Measurements from ENCODE around the gene HOXC10.

DNA sequence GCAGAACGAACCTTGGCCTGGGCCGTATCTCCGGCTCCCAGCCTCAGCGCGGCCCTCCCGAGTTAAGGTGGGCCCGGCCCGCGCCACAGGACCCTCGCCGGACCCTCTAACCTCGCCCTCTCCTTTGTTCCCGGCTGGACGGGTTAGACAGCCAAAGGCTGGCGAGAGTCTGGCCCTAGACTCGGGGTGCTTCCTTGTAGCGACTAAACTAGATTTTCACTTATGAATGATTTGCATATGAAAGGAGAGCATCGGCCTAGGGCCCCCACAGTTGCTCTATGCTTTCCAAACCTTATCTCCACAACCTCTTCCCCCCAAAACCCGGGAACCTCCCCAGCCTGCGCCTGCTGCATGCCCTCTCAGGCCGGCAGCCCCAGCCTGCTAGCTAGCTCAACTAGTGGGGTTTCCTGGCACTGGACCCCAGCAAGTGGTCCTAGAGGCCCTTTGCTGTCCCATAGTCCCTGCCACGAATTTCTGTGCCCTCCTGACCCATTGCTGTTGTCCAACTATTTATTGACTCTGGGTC lies 49.9 kb downstream of the HOXC10 start:
- TF ChIP-seq, protein P1, sequence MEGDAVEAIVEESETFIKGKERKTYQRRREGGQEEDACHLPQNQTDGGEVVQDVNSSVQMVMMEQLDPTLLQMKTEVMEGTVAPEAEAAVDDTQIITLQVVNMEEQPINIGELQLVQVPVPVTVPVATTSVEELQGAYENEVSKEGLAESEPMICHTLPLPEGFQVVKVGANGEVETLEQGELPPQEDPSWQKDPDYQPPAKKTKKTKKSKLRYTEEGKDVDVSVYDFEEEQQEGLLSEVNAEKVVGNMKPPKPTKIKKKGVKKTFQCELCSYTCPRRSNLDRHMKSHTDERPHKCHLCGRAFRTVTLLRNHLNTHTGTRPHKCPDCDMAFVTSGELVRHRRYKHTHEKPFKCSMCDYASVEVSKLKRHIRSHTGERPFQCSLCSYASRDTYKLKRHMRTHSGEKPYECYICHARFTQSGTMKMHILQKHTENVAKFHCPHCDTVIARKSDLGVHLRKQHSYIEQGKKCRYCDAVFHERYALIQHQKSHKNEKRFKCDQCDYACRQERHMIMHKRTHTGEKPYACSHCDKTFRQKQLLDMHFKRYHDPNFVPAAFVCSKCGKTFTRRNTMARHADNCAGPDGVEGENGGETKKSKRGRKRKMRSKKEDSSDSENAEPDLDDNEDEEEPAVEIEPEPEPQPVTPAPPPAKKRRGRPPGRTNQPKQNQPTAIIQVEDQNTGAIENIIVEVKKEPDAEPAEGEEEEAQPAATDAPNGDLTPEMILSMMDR (IDR thresholded peaks at IDR 0.05; ENCODE audit: low read depth, low read length, poor library complexity, severe bottlenecking): no peak
- no peak for TF ChIP-seq EZH2phosphoT487 (IDR thresholded peaks at IDR 0.05; ENCODE audit: borderline replicate concordance, low read length)

Measured in DOHH2 (cell line).